OCI-LY7 (cell line): ENCODE results near the gene TMEM9B. TPM values are rescaled to one million over a fixed set of nuclear protein-coding genes. Genes with fewer than 3 reads are reported as not detected.

ENCODE experiments used
- BruUV-seq: library from RNA; stranded (reverse); fragments of 400-500 nt; replicated peaks from 2 replicates; lab custom pipeline; 2021; lab: Mats Ljungman, UMichigan
- CTCF ChIA-PET: fragments of 300-600 bp; sonication (Branson Sonifier 250); formaldehyde crosslinking; loops from one replicate; lab custom pipeline; 2022; ENCODE audit warnings: antibody characterized with exemption; ENCODE audit not compliant: unreplicated experiment; lab: Charles Lee
- POLR2A ChIA-PET: fragments of 300-600 bp; sonication (Branson Sonifier 250); formaldehyde crosslinking; loops from one replicate; lab custom pipeline; 2022; ENCODE audit warnings: antibody characterized with exemption; lab: Charles Lee
- DNase-seq: peaks from one replicate; pipeline ENCODE4 v3.0.0-alpha.2; 2015; ENCODE audit warnings: low spot score
- H2AFZ ChIP-seq: fragments of 200-600 bp; sonication (generic), shearing (Covaris generic); 2 replicates; pipeline ENCODE4 v1.6.1; 2014; ENCODE audit warnings: mild to moderate bottlenecking, antibody characterized with exemption, low read length, moderate library complexity
- H3K27ac ChIP-seq: fragments of 200-600 bp; sonication (generic); 2 replicates; pipeline ENCODE4 v1.5.1; 2014; ENCODE audit warnings: mixed run types, low read depth, mild to moderate bottlenecking, moderate library complexity, low read length, inconsistent platforms; ENCODE audit not compliant: poor library complexity, severe bottlenecking
- H3K36me3 ChIP-seq: fragments of 200-600 bp; sonication (generic); 2 replicates; pipeline ENCODE4 v1.6.1; 2014; ENCODE audit warnings: mild to moderate bottlenecking, antibody characterized with exemption, low read length, moderate library complexity, mixed read lengths; ENCODE audit not compliant: insufficient read depth
- H3K4me1 ChIP-seq: fragments of 200-600 bp; sonication (generic); 2 replicates; pipeline ENCODE4 v1.5.1; 2014; ENCODE audit warnings: mild to moderate bottlenecking, low read length; ENCODE audit not compliant: insufficient read depth, poor library complexity, severe bottlenecking
- H3K4me2 ChIP-seq: fragments of 200-600 bp; sonication (generic); 2 replicates; pipeline ENCODE4 v1.6.1; 2014; ENCODE audit warnings: mild to moderate bottlenecking, low read length
- H3K4me3 ChIP-seq: fragments of 200-600 bp; sonication (generic); 2 replicates; pipeline ENCODE4 v1.5.1; 2014; ENCODE audit warnings: mild to moderate bottlenecking, low read depth, low read length; ENCODE audit not compliant: poor library complexity, severe bottlenecking
- H3K79me2 ChIP-seq: fragments of 200-600 bp; sonication (generic); 2 replicates; pipeline ENCODE4 v1.6.1; 2016; ENCODE audit warnings: low read depth, mild to moderate bottlenecking, low read length, moderate library complexity, mixed read lengths; ENCODE audit not compliant: insufficient read depth
- H3K9me2 ChIP-seq: fragments of 200-600 bp; sonication (generic); 2 replicates; pipeline ENCODE4 v1.6.1; 2016; ENCODE audit warnings: mild to moderate bottlenecking, low read length, mixed read lengths; ENCODE audit not compliant: insufficient read depth
- H3K9me3 ChIP-seq: fragments of 200-600 bp; sonication (generic); 2 replicates; pipeline ENCODE4 v1.6.1; 2014; ENCODE audit warnings: mild to moderate bottlenecking, mixed run types, low read length, mixed read lengths
- H4K20me1 ChIP-seq: fragments of 200-600 bp; sonication (generic); 2 replicates; pipeline ENCODE4 v1.6.1; 2014; ENCODE audit warnings: mild to moderate bottlenecking, antibody characterized with exemption, low read length, moderate library complexity, mixed read lengths; ENCODE audit not compliant: insufficient read depth
- EZH2phosphoT487 ChIP-seq: fragments of 200-600 bp; sonication (generic); IDR thresholded peaks from 2 replicates; pipeline ENCODE4 v1.6.1; 2018; ENCODE audit warnings: low read depth, borderline replicate concordance, mild to moderate bottlenecking, mixed run types, antibody characterized with exemption, low read length, moderate library complexity, mixed read lengths
- intact Hi-C: fragments of 100-400 bp; cut with micrococcal nuclease; formaldehyde crosslinking; loops from one replicate; pipeline ENCODE4 v1.10.0; 2022; ENCODE audit not compliant: unreplicated experiment
- total RNA-seq, 2 experiments: library from RNA; depleted of rRNA in 1 of 2; stranded (reverse); fragments of >200 nt in 1 of 2; shearing (Covaris generic) in 1 of 2; gene quantifications; 2 replicates each; pipeline ENCODE4 v1.2.3, GENCODE V29; 2014 to 2022
- TF ChIP-seq, protein P1 (sequence below): fragments of 200-600 bp; sonication (generic); conservative IDR thresholded peaks from 2 replicates; pipeline ENCODE4 v1.5.1; 2014; ENCODE audit warnings: mild to moderate bottlenecking, antibody characterized with exemption, low read length, moderate library complexity, mixed read lengths

TMEM9B gene
- total RNA-seq, 2 experiments from 2014 or later = 13.0 to 13.4 TPM

GRCh38 chr11:8997451-8997850, 33.2 kb upstream of the TMEM9B start:
- ChIA-PET POLR2A (interaction anchor here (0.6 to 0.7 kb wide), 3 partner anchors 27 to 1492 kb away, joined by 3 to 5 read pairs (median 3); no protein-coding TSS in a partner anchor), CTCF (interaction anchor here (0.9 kb wide), 1 partner anchor 8 kb away, joined by 3 read pairs; no protein-coding TSS in a partner anchor)
- H3K4me1 ChIP-seq = no peaks in the 10 kb centered on the region
- DNase-seq = no peak
- no peaks in the 10 kb centered on the region for H3K9me2 ChIP-seq
- H3K4me2 ChIP-seq = no peak overlapping the region
- H3K79me2 ChIP-seq = no peaks in the 10 kb centered on the region
- H3K4me3 ChIP-seq = no peak overlapping the region
- intact Hi-C loops = no loop called here
- BruUV-seq = no TSS peak
- H3K9me3 ChIP-seq = no peaks in the 10 kb centered on the region
- H3K27ac ChIP-seq = no peak overlapping the region
- H3K36me3 ChIP-seq = no peaks in the 10 kb centered on the region
- H4K20me1 ChIP-seq = no peaks in the 10 kb centered on the region
- TF ChIP-seq, protein P1, sequence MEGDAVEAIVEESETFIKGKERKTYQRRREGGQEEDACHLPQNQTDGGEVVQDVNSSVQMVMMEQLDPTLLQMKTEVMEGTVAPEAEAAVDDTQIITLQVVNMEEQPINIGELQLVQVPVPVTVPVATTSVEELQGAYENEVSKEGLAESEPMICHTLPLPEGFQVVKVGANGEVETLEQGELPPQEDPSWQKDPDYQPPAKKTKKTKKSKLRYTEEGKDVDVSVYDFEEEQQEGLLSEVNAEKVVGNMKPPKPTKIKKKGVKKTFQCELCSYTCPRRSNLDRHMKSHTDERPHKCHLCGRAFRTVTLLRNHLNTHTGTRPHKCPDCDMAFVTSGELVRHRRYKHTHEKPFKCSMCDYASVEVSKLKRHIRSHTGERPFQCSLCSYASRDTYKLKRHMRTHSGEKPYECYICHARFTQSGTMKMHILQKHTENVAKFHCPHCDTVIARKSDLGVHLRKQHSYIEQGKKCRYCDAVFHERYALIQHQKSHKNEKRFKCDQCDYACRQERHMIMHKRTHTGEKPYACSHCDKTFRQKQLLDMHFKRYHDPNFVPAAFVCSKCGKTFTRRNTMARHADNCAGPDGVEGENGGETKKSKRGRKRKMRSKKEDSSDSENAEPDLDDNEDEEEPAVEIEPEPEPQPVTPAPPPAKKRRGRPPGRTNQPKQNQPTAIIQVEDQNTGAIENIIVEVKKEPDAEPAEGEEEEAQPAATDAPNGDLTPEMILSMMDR = no peak
- TF ChIP-seq EZH2phosphoT487 = no peak
- no peak overlapping the region for H2AFZ ChIP-seq

GRCh38 chr11:8989453-8989852, 25.2 kb upstream of the TMEM9B start:
- CTCF ChIA-PET = no interaction called here
- Histone ChIP-seq H4K20me1 (no peaks in the 10 kb centered on the region), H3K36me3 (no peaks in the 10 kb centered on the region), H3K9me3 (no peaks in the 10 kb centered on the region), H2AFZ (no peak overlapping the region), H3K79me2 (no peaks in the 10 kb centered on the region), H3K4me1 (no peaks in the 10 kb centered on the region), H3K27ac (no peak overlapping the region), H3K4me2 (no peak overlapping the region), H3K9me2 (no peaks in the 10 kb centered on the region), H3K4me3 (no peak overlapping the region)
- no TSS peak for BruUV-seq
- DNase-seq = no peak
- no peak for TF ChIP-seq EZH2phosphoT487
- TF ChIP-seq, protein P1 = no peak
- intact Hi-C loops = no loop called here
- POLR2A ChIA-PET = no interaction called here

DNA sequence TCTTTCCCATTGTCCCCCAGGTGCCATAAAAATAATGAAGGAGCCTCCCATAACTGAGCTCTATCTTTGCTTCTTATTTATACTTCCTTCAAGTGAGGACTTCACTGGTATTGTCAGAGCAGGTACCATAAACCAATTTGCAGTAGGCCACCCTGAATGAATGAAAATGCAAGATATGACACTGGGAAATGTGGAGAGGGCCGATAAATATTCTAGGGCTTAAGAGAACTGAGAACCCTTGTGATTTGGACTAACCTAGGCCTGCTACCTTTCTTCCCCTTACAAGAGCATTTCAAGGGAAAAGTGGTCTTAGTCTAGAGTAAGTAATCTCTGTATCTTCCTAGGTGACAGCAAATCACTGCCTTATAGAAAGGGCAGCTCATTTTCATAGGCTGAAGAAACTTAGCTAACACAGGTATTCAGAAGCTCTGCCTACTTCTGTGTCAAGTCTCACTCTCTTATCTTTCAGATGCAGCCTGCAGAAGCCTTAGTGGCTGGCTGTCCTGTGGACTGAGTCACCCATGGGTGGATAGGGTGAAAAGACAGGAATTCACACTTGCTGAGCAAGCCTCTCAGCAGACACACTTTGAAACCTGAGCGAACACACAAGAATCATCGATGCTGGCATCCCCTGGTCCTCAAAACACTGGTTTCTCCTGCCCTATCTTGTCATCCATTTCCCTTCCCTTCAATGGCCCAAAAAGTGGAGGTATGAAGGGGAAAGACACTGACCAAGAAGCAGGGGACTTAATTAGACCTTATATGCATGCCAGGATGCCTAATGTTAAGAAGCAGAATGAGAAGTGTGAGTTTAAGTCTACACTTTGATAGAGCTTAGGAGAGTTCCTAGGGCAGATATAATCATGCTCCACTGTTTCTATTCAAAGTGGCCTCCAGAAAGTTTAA, 24.3 kb upstream of the TMEM9B start:
- Histone ChIP-seq H3K4me1 (no peaks in the 10 kb centered on the region), H3K36me3 (no peaks in the 10 kb centered on the region), H3K9me2 (no peaks in the 10 kb centered on the region), H4K20me1 (no peaks in the 10 kb centered on the region), H3K4me2 (no peak overlapping the region), H2AFZ (no peak overlapping the region), H3K9me3 (no peaks in the 10 kb centered on the region), H3K4me3 (no peak overlapping the region), H3K27ac (no peak overlapping the region), H3K79me2 (no peaks in the 10 kb centered on the region)
- no peak for TF ChIP-seq EZH2phosphoT487
- TF ChIP-seq, protein P1 = no peak
- DNase-seq = no peak
- POLR2A ChIA-PET = no interaction called here
- CTCF ChIA-PET = no interaction called here
- BruUV-seq = no TSS peak
- intact Hi-C loops = no loop called here
